ENCODE results near the gene LYRM9.

- TF ChIP-seq, protein P1, sequence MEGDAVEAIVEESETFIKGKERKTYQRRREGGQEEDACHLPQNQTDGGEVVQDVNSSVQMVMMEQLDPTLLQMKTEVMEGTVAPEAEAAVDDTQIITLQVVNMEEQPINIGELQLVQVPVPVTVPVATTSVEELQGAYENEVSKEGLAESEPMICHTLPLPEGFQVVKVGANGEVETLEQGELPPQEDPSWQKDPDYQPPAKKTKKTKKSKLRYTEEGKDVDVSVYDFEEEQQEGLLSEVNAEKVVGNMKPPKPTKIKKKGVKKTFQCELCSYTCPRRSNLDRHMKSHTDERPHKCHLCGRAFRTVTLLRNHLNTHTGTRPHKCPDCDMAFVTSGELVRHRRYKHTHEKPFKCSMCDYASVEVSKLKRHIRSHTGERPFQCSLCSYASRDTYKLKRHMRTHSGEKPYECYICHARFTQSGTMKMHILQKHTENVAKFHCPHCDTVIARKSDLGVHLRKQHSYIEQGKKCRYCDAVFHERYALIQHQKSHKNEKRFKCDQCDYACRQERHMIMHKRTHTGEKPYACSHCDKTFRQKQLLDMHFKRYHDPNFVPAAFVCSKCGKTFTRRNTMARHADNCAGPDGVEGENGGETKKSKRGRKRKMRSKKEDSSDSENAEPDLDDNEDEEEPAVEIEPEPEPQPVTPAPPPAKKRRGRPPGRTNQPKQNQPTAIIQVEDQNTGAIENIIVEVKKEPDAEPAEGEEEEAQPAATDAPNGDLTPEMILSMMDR (IDR thresholded peaks at IDR 0.05) = no peak
- TF ChIP-seq POLR2A (IDR thresholded peaks at IDR 0.05) = no peak
These were observed 28.4 kb upstream of the LYRM9 start for GRCh38 chr17:27921599-27921998.

Measured in heart left ventricle (tissue), 13 donors.